ENCODE data around the gene PLA2G4E.

The PLA2G4E gene

GRCh38 chr15:42042602-42043400, 22.0 kb upstream of the PLA2G4E start:
- Mint-ChIP-seq H3K36me3 (ENCODE audit: low read depth) (no peaks in the 10 kb centered on the region), H3K27ac (no peak overlapping the region)
- intact Hi-C loops (cut with micrococcal nuclease): no loop called here

GRCh38 chr15:42038401-42038800, 17.6 kb upstream of the PLA2G4E start:
- intact Hi-C loops (cut with micrococcal nuclease): no loop called here
- Mint-ChIP-seq H3K4me1 (ENCODE audit: low read depth) (peaks cover 13% of the 10 kb centered on the region), H3K9me3 (no peaks in the 10 kb centered on the region), H3K27me3 (no peaks in the 10 kb centered on the region), H3K4me3 (no peak overlapping the region), H3K27ac (no peak overlapping the region), H3K36me3 (ENCODE audit: low read depth) (no peaks in the 10 kb centered on the region)

More at GRCh38 chr15:42042602-42043400, 22.0 kb upstream of the PLA2G4E start:
- H3K4me3 Mint-ChIP-seq: no peak overlapping the region
- H3K27me3 Mint-ChIP-seq: peaks cover 4% of the 10 kb centered on the region
- H3K9me3 Mint-ChIP-seq: no peaks in the 10 kb centered on the region
- H3K4me1 Mint-ChIP-seq (ENCODE audit: low read depth): peaks cover 15% of the 10 kb centered on the region

GRCh38 chr15:42037656-42038055, 16.8 kb upstream of the PLA2G4E start:
- H3K4me3 Mint-ChIP-seq: no peak overlapping the region
- H3K4me1 Mint-ChIP-seq (ENCODE audit: low read depth): peaks cover 13% of the 10 kb centered on the region
- no peaks in the 10 kb centered on the region for H3K9me3 Mint-ChIP-seq
- H3K27me3 Mint-ChIP-seq: no peaks in the 10 kb centered on the region
- H3K27ac Mint-ChIP-seq: no peak overlapping the region
- no peaks in the 10 kb centered on the region for H3K36me3 Mint-ChIP-seq (ENCODE audit: low read depth)
- intact Hi-C loops (cut with micrococcal nuclease): no loop called here

DNA sequence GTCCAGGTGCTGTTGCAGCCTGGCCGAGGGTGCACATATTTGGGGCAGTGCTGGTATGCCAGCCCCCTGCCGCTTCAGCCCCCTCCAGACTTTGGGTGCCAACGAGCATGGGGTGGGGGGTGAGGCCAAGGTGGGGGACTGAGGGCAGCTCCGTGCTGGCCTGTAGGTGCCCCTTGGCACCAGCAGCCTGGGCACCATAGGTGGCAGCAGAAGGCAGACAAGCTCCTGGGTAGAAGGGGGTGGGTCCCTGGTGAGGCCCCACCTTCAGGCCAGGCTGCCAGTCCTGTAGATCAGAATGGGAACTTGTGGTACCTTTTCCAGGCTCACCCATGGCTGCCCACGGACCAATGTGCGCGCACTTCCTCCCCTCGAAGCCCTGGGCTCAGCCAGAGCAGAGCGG, 16.1 kb upstream of the PLA2G4E start:
- Mint-ChIP-seq H3K9me3 (no peaks in the 10 kb centered on the region), H3K4me1 (ENCODE audit: low read depth) (peaks cover 13% of the 10 kb centered on the region), H3K27ac (no peak overlapping the region), H3K4me3 (no peak overlapping the region), H3K27me3 (no peaks in the 10 kb centered on the region), H3K36me3 (ENCODE audit: low read depth) (no peaks in the 10 kb centered on the region)
- intact Hi-C loops (cut with micrococcal nuclease): no loop called here

DNA sequence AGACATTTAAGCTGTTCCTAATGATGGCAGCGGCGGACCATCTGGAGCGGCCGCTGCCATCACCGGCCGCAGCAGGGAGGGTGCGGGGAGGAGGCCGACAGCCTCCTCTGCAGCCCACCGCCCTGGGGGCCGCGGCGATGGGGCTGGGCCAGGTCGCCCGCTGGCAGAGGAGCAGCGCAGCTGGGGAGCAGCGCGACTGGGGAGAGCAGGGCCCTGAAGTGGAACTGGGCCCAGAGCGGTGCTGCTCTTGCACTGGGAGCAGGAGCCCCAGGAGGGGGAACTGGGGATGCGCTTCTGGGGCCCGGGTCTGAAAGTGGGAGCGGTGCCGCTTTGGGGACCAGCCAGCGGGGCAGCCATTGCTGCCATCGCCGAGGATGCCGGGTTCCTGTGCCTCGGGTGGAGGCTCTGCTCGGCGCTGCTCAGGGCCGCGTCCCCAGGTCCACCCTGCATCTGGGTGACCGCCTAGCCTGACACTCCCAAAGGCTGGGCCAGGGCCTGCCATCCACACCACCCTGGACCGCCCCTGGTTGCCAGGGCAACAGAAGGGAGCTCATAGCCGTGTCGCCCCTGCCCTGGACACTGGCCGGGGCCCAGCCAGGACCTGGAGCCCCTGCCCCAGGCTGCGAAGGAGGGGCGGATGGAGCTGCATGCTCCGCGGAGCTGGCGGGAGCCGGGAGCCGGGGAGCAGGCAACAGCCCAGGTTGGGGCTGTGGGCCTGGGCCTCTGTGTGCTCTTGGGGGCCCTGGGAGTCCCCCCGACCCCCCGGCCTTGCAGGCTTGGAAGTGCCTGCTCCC, 15.5 kb upstream of the PLA2G4E start:
- Mint-ChIP-seq H3K36me3 (ENCODE audit: low read depth) (no peaks in the 10 kb centered on the region), H3K9me3 (no peaks in the 10 kb centered on the region), H3K27me3 (peaks cover 5% of the 10 kb centered on the region), H3K4me1 (ENCODE audit: low read depth) (peaks cover 8% of the 10 kb centered on the region), H3K4me3 (no peak overlapping the region), H3K27ac (no peak overlapping the region)
- intact Hi-C loops (cut with micrococcal nuclease): no loop called here

- Mint-ChIP-seq H3K36me3 (ENCODE audit: low read depth) (no peaks in the 10 kb centered on the region), H3K27ac (no peak overlapping the region), H3K4me3 (no peak overlapping the region), H3K4me1 (ENCODE audit: low read depth) (peaks cover 8% of the 10 kb centered on the region), H3K27me3 (peaks cover 5% of the 10 kb centered on the region), H3K9me3 (no peaks in the 10 kb centered on the region)
- intact Hi-C loops (cut with micrococcal nuclease): no loop called here
Measured at GRCh38 chr15:42035435-42035761, 14.6 kb upstream of the PLA2G4E start.

DNA sequence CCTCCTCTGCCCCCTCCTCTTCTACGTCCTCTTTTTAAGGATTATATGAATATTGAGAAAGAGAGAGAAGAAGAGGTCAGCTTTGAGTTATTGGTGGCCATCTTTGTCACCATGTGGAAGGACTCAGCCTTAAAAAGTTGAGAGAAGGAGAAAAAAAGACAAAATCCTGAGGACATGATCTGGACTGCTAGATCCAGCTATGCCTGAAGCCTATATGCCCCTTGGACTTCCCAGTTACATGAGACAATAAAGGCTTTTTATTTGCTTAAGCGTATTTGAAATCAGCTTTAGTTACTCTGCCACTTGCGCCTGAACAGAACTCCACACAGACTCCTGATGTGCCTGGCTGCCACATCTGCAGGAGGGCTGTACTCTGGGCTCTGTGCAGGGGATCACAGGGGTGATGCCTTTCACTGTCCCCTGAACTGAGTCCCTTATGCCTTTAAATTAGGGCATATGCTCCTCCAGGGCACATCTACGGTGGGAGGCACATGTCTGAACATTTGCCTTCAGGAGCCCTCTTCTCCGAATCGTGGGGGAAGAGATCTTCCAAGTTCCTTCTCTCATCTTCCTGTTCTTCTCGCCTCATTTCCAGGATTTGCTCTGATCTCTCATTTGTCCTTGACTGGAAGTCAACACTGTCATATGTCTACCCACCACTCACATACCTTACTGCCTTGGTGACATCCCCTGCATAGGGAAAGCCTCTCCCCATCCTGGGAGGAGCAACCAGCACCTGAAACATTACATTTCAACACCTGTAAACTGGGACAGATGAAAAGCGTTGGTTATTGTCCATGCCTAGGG, 14.0 kb upstream of the PLA2G4E start:
- intact Hi-C loops (cut with micrococcal nuclease): no loop called here
- no peak overlapping the region for H3K27ac Mint-ChIP-seq
- H3K4me1 Mint-ChIP-seq (ENCODE audit: low read depth): peaks cover 8% of the 10 kb centered on the region
- H3K9me3 Mint-ChIP-seq: no peaks in the 10 kb centered on the region
- no peak overlapping the region for H3K4me3 Mint-ChIP-seq
- H3K27me3 Mint-ChIP-seq: peaks cover 5% of the 10 kb centered on the region
- no peaks in the 10 kb centered on the region for H3K36me3 Mint-ChIP-seq (ENCODE audit: low read depth)

GRCh38 chr15:42033214-42033873, 12.5 kb upstream of the PLA2G4E start:
- H3K4me3 Mint-ChIP-seq: no peak overlapping the region
- H3K27ac Mint-ChIP-seq: no peak overlapping the region
- intact Hi-C loops (cut with micrococcal nuclease): no loop called here
- no peaks in the 10 kb centered on the region for H3K9me3 Mint-ChIP-seq
- H3K36me3 Mint-ChIP-seq (ENCODE audit: low read depth): no peaks in the 10 kb centered on the region
- H3K27me3 Mint-ChIP-seq: peaks cover 5% of the 10 kb centered on the region
- H3K4me1 Mint-ChIP-seq (ENCODE audit: low read depth): peaks cover 8% of the 10 kb centered on the region

- Mint-ChIP-seq H3K9me3 (no peaks in the 10 kb centered on the region), H3K27ac (no peak overlapping the region), H3K4me3 (no peak overlapping the region), H3K36me3 (ENCODE audit: low read depth) (no peaks in the 10 kb centered on the region), H3K4me1 (ENCODE audit: low read depth) (peaks cover 8% of the 10 kb centered on the region), H3K27me3 (peaks cover 7% of the 10 kb centered on the region)
- intact Hi-C loops (cut with micrococcal nuclease): no loop called here
Measured at GRCh38 chr15:42032376-42033213, 11.8 kb upstream of the PLA2G4E start.

- intact Hi-C loops (cut with micrococcal nuclease): no loop called here
- no peak overlapping the region for H3K27ac Mint-ChIP-seq
- H3K4me1 Mint-ChIP-seq (ENCODE audit: low read depth): peaks cover 8% of the 10 kb centered on the region
- no peak overlapping the region for H3K4me3 Mint-ChIP-seq
- peaks cover 16% of the 10 kb centered on the region for H3K27me3 Mint-ChIP-seq
- no peaks in the 10 kb centered on the region for H3K9me3 Mint-ChIP-seq
- no peaks in the 10 kb centered on the region for H3K36me3 Mint-ChIP-seq (ENCODE audit: low read depth)
Measured at GRCh38 chr15:42031198-42031915, 10.5 kb upstream of the PLA2G4E start.

- H3K4me3 Mint-ChIP-seq: no peak overlapping the region
- H3K36me3 Mint-ChIP-seq (ENCODE audit: low read depth): no peaks in the 10 kb centered on the region
- no peaks in the 10 kb centered on the region for H3K4me1 Mint-ChIP-seq (ENCODE audit: low read depth)
- intact Hi-C loops (cut with micrococcal nuclease): no loop called here
- no peaks in the 10 kb centered on the region for H3K9me3 Mint-ChIP-seq
- peaks cover 21% of the 10 kb centered on the region for H3K27me3 Mint-ChIP-seq
- H3K27ac Mint-ChIP-seq: no peak overlapping the region
Measured at GRCh38 chr15:42027521-42027920, 6.7 kb upstream of the PLA2G4E start.

- no peak overlapping the region for H3K27ac Mint-ChIP-seq
- H3K27me3 Mint-ChIP-seq: peaks cover 16% of the 10 kb centered on the region
- no peaks in the 10 kb centered on the region for H3K9me3 Mint-ChIP-seq
- no peak overlapping the region for H3K4me3 Mint-ChIP-seq
- H3K4me1 Mint-ChIP-seq (ENCODE audit: low read depth): no peaks in the 10 kb centered on the region
- H3K36me3 Mint-ChIP-seq (ENCODE audit: low read depth): no peaks in the 10 kb centered on the region
- intact Hi-C loops (cut with micrococcal nuclease): no loop called here
Measured at GRCh38 chr15:42024303-42024702, 3.5 kb upstream of the PLA2G4E start.

All from dendritic cell treated with granulocyte-macrophage colony-stimulating factor and Interleukin-4, amounts not matched to agents 40 ng/mL and 50 ng/mL, for 4 days (primary cell).